Neural progenitor cell (in vitro differentiated cells): ENCODE data around the gene ADH1B. TPM values are rescaled to one million over a fixed set of nuclear protein-coding genes. Genes with fewer than 3 reads are reported as not detected.
"Not testable (repeated sequence)": the region's sequence is repeated elsewhere in the genome, so short reads cannot be mapped to it uniquely, and the experiment has no call there.

Experiments used
- DNase-seq: peaks from one replicate; pipeline ENCODE4 v3.0.0-alpha.2; 2016; ENCODE audit warnings: low spot score
- H2AFZ ChIP-seq: fragments of 200-600 bp; sonication (generic); replicated peaks from 2 replicates; pipeline ENCODE4 v1.6.1; 2016; ENCODE audit warnings: antibody characterized with exemption
- H3F3A ChIP-seq: fragments of 200-600 bp; sonication (generic); 2 replicates; pipeline ENCODE4 v1.6.1; 2016; ENCODE audit warnings: antibody characterized with exemption, low read depth
- H3K27ac ChIP-seq: fragments of 200-600 bp; sonication (generic); 2 replicates; pipeline ENCODE4 v1.5.1; 2016; ENCODE audit warnings: mild to moderate bottlenecking
- H3K27me3 ChIP-seq: fragments of 200-600 bp; sonication (generic); 2 replicates; pipeline ENCODE4 v1.6.1; 2016; ENCODE audit warnings: mild to moderate bottlenecking, moderate library complexity
- H3K36me3 ChIP-seq: fragments of 200-600 bp; sonication (generic); 2 replicates; pipeline ENCODE4 v1.5.1; 2016
- H3K4me1 ChIP-seq: fragments of 200-600 bp; sonication (generic); 2 replicates; pipeline ENCODE4 v1.6.1; 2016; ENCODE audit warnings: mixed run types
- H3K4me2 ChIP-seq: fragments of 200-600 bp; sonication (generic); 2 replicates; pipeline ENCODE4 v1.6.1; 2016
- H3K4me3 ChIP-seq: fragments of 200-600 bp; sonication (generic); 2 replicates; pipeline ENCODE4 v1.5.1; 2016
- H3K79me2 ChIP-seq: fragments of 200-600 bp; sonication (generic); 2 replicates; pipeline ENCODE4 v1.6.1; 2016; ENCODE audit warnings: low read depth
- H3K9ac ChIP-seq: fragments of 200-600 bp; sonication (generic); 2 replicates; pipeline ENCODE4 v1.6.1; 2016
- H3K9me3 ChIP-seq: fragments of 200-600 bp; sonication (generic); 2 replicates; pipeline ENCODE4 v1.5.1; 2016; ENCODE audit warnings: low read depth
- H4K20me1 ChIP-seq: fragments of 200-600 bp; sonication (generic); 2 replicates; pipeline ENCODE4 v1.6.1; 2016; ENCODE audit warnings: low read depth
- H3K27ac Mint-ChIP-seq: 3 replicates; pipeline ENCODE4 v1.8.0; 2021; ENCODE audit warnings: mixed read lengths
- H3K27me3 Mint-ChIP-seq: 2 replicates; pipeline ENCODE4 v1.8.0; 2022; ENCODE audit warnings: low read depth, mild to moderate bottlenecking, inconsistent platforms, moderate library complexity, mixed read lengths; ENCODE audit not compliant: insufficient read depth
- H3K36me3 Mint-ChIP-seq: 3 replicates; pipeline ENCODE4 v1.8.0; 2021; ENCODE audit warnings: mixed read lengths
- H3K4me1 Mint-ChIP-seq: 3 replicates; pipeline ENCODE4 v1.8.0; 2021; ENCODE audit warnings: mixed read lengths
- H3K4me3 Mint-ChIP-seq: 3 replicates; pipeline ENCODE4 v1.8.0; 2021; ENCODE audit warnings: mild to moderate bottlenecking, moderate library complexity, mixed read lengths
- H3K9me3 Mint-ChIP-seq: 3 replicates; pipeline ENCODE4 v1.8.0; 2020; ENCODE audit warnings: mixed read lengths
- CTCF ChIP-seq: fragments of 200-600 bp; sonication (generic); IDR thresholded peaks from 2 replicates; pipeline ENCODE4 v1.5.1; 2017; ENCODE audit warnings: antibody characterized with exemption, mild to moderate bottlenecking
- EZH2 ChIP-seq: fragments of 200-600 bp; sonication (generic); IDR thresholded peaks from 2 replicates; pipeline ENCODE4 v1.6.1; 2017; ENCODE audit warnings: antibody characterized with exemption, mild to moderate bottlenecking, moderate library complexity
- EZH2phosphoT487 ChIP-seq: fragments of 200-600 bp; sonication (generic); IDR thresholded peaks from 2 replicates; pipeline ENCODE4 v1.6.1; 2017; ENCODE audit warnings: antibody characterized with exemption
- total RNA-seq: library from RNA; depleted of rRNA; stranded (reverse); fragments of >200 nt; gene quantifications from 2 replicates; pipeline ENCODE4 v1.2.3, GENCODE V29; 2015; ENCODE audit warnings: low replicate concordance

ADH1B gene
- total RNA-seq, 1 donor from 2014 or later: not detected

DNA sequence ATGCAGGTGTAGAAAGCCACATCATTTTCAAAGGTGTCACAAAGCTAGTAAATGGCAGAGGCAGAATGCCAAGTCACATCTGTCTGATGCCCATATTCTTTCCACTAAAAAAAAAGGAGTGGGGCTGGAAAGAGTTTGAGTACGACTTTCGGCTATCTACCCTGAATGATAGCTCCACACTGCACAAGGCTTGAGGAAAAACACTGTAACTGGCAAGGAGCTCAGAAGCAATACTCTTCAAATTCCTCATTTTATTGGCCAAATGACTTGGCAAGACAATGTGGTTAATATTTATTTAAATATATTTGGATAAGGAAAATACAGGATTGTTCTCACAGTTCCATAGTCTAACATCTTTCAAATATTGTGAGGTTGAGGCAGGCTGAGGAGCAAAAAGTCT lies 36.7 kb upstream of the ADH1B start:
- Mint-ChIP-seq H3K4me1 (no peaks in the 10 kb centered on the region), H3K36me3 (no peaks in the 10 kb centered on the region), H3K4me3 (no peak overlapping the region), H3K27me3 (no peaks in the 10 kb centered on the region), H3K9me3 (peaks cover 10% of the 10 kb centered on the region), H3K27ac (no peak overlapping the region)
- Histone ChIP-seq H3K79me2 (no peaks in the 10 kb centered on the region), H3K9ac (no peak overlapping the region), H3K27me3 (no peaks in the 10 kb centered on the region), H4K20me1 (no peaks in the 10 kb centered on the region), H3K9me3 (no peaks in the 10 kb centered on the region), H3K4me2 (no peak overlapping the region), H3F3A (no peaks in the 10 kb centered on the region), H3K27ac (no peak overlapping the region), H3K36me3 (no peaks in the 10 kb centered on the region), H3K4me1 (no peaks in the 10 kb centered on the region), H2AFZ (no peak overlapping the region), H3K4me3 (no peak overlapping the region)
- DNase-seq: no peak
- no peak for TF ChIP-seq CTCF
- no peak for TF ChIP-seq EZH2
- no peak for TF ChIP-seq EZH2phosphoT487

DNA sequence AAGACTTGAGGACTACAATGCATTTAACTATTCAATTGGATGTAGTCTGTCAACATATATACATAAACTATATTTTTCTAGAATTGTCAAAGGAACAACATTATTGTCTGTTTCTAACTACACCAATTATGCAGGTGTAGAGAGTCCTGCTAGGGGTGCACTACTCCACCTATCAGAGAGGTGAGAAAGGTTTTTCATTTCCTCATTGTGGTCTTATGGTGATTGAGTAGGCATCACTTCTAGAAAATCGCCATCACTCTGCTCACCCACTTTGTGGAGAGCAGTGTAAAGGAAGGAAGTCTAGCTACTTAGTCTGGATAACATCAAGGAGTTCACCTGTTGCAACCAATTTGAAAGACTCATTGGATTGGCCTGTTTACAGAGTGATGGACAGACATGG lies 35.8 kb upstream of the ADH1B start:
- H3K79me2 ChIP-seq: no peaks in the 10 kb centered on the region
- Mint-ChIP-seq H3K36me3 (no peaks in the 10 kb centered on the region), H3K27ac (no peak overlapping the region), H3K9me3 (peaks cover 10% of the 10 kb centered on the region), H3K27me3 (no peaks in the 10 kb centered on the region), H3K4me1 (no peaks in the 10 kb centered on the region), H3K4me3 (no peak overlapping the region)
- H3K4me2 ChIP-seq: no peak overlapping the region
- H3K36me3 ChIP-seq: no peaks in the 10 kb centered on the region
- H3K9me3 ChIP-seq: no peaks in the 10 kb centered on the region
- no peaks in the 10 kb centered on the region for H4K20me1 ChIP-seq
- H3K27me3 ChIP-seq: no peaks in the 10 kb centered on the region
- no peaks in the 10 kb centered on the region for H3K4me1 ChIP-seq
- no peak overlapping the region for H3K4me3 ChIP-seq
- H3K9ac ChIP-seq: no peak overlapping the region
- H3F3A ChIP-seq: no peaks in the 10 kb centered on the region
- DNase-seq: no peak
- TF ChIP-seq CTCF: no peak
- TF ChIP-seq EZH2phosphoT487: no peak
- TF ChIP-seq EZH2: no peak
- H3K27ac ChIP-seq: no peak overlapping the region
- no peak overlapping the region for H2AFZ ChIP-seq

DNA sequence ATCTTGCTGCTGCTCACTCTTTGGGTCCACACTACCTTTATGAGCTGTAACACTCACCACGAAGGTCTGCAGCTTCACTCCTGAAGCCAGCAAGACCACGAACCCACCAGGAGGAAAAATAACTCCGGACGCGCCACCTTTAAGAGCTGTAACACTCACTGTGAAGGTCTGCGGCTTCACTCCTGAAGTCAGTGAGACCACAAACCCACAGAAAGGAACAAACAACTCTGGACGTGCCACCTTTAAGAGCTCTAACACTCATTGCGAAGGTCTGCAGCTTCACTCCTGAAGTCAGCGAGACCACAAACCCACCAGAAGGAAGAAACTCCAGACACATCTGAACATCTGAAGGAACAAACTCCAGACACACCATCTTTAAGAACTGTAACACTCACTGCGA lies 34.9 kb upstream of the ADH1B start:
- not testable (repeated sequence) for H4K20me1 ChIP-seq, H2AFZ ChIP-seq, H3K4me1 ChIP-seq, H3K4me2 ChIP-seq, H3K27me3 Mint-ChIP-seq, H3K36me3 Mint-ChIP-seq, H3K27me3 ChIP-seq, H3K36me3 ChIP-seq, H3K9me3 ChIP-seq, H3K9me3 Mint-ChIP-seq, H3K4me1 Mint-ChIP-seq, H3K27ac ChIP-seq, H3K4me3 Mint-ChIP-seq, H3K4me3 ChIP-seq, H3K27ac Mint-ChIP-seq, H3K79me2 ChIP-seq, H3K9ac ChIP-seq, H3F3A ChIP-seq, DNase-seq

GRCh38 chr4:99352602-99353537 lies 31.7 kb upstream of the ADH1B start, which contains the start of gene ADH1C:
ADH1C (minus strand) TSS chr4:99352746; CDS start chr4:99352675, 71 bp downstream.
- Histone ChIP-seq H3F3A (no peaks in the 10 kb centered on the region), H3K4me2 (no peak within 1 kb of the TSS), H3K9me3 (no peaks in the 10 kb centered on the region), H3K4me3 (no peak within 1 kb of the TSS), H2AFZ (peak within 1 kb of the TSS; percentile 85), H3K79me2 (no peaks in the 10 kb centered on the region), H4K20me1 (no peaks in the 10 kb centered on the region), H3K9ac (no peak within 1 kb of the TSS), H3K27me3 (no peaks in the 10 kb centered on the region), H3K4me1 (no peaks in the 10 kb centered on the region), H3K27ac (no peak within 1 kb of the TSS), H3K36me3 (no peaks in the 10 kb centered on the region)
- peaks cover 4% of the 10 kb centered on the region for H3K9me3 Mint-ChIP-seq
- TF ChIP-seq EZH2 (no peak), CTCF (no peak), EZH2phosphoT487 (no peak)
- no peak for DNase-seq
- no peaks in the 10 kb centered on the region for H3K27me3 Mint-ChIP-seq
- H3K4me3 Mint-ChIP-seq: no peak within 1 kb of the TSS
- H3K27ac Mint-ChIP-seq: no peak within 1 kb of the TSS
- no peaks in the 10 kb centered on the region for H3K36me3 Mint-ChIP-seq
- no peaks in the 10 kb centered on the region for H3K4me1 Mint-ChIP-seq
